HepG2 (cell line): ENCODE results near the gene RHOC. TPM values are rescaled to one million over a fixed set of nuclear protein-coding genes. Genes with fewer than 3 reads are reported as not detected.

ENCODE experiments used
- HMGA1 ChIP-seq: sonication (generic); formaldehyde crosslinking; conservative IDR thresholded peaks from 2 replicates; pipeline ENCODE4 v1.4.0; 2020; ENCODE audit warnings: missing genetic modification reagents
- KMT2B ChIP-seq: IDR thresholded peaks from 2 replicates; pipeline ENCODE4 v1.6.1; 2016; ENCODE audit warnings: missing genetic modification reagents, missing compliant biosample characterization
- MTA1 ChIP-seq: sonication (generic); formaldehyde crosslinking; IDR thresholded peaks from 2 replicates; pipeline ENCODE4 v1.4.0; 2020; ENCODE audit warnings: missing genetic modification reagents, mild to moderate bottlenecking, borderline replicate concordance
- MXD3 ChIP-seq: IDR thresholded peaks from 2 replicates; pipeline ENCODE4 v1.6.1; 2016; ENCODE audit warnings: mild to moderate bottlenecking, missing biosample characterization, missing genetic modification reagents
- PHB2 ChIP-seq: fragments of 450-650 bp; IDR thresholded peaks from 2 replicates; pipeline ENCODE4 v1.6.1; 2018; ENCODE audit not compliant: partially characterized antibody
- PHF5A ChIP-seq: IDR thresholded peaks from one replicate; pipeline ENCODE4 v1.6.1; 2018; ENCODE audit warnings: low read depth, missing genetic modification reagents; ENCODE audit not compliant: unreplicated experiment
- POGK ChIP-seq: sonication (generic); formaldehyde crosslinking; conservative IDR thresholded peaks from 2 replicates; pipeline ENCODE4 v1.8.0; 2022; ENCODE audit warnings: mild to moderate bottlenecking, moderate library complexity, missing genetic modification reagents
- PTBP1 ChIP-seq: fragments of 200-400 bp; formaldehyde crosslinking; IDR thresholded peaks from 2 replicates; pipeline ENCODE4 v1.6.1; 2018; ENCODE audit warnings: low read length, low read depth; ENCODE audit not compliant: poor library complexity, severe bottlenecking
- SIX1 ChIP-seq: sonication (generic); formaldehyde crosslinking; IDR thresholded peaks from 2 replicates; pipeline ENCODE4 v1.4.0; 2020; ENCODE audit warnings: missing genetic modification reagents, borderline replicate concordance
- SMC3 ChIP-seq: IDR thresholded peaks from 2 replicates; pipeline ENCODE4 v1.6.1; 2011; ENCODE audit warnings: low read length, improper control_type of control experiment
- XBP1 ChIP-seq: sonication (generic); formaldehyde crosslinking; IDR thresholded peaks from 2 replicates; pipeline ENCODE4 v1.5.0; 2020; ENCODE audit warnings: missing genetic modification reagents
- ZNF558 ChIP-seq: sonication (generic); formaldehyde crosslinking; IDR thresholded peaks from 2 replicates; pipeline ENCODE4 v1.9.0; 2022; ENCODE audit warnings: mild to moderate bottlenecking, missing genetic modification reagents, borderline replicate concordance
- ZNF691 ChIP-seq: sonication (generic); formaldehyde crosslinking; IDR thresholded peaks from 2 replicates; pipeline ENCODE4 v1.4.0; 2020; ENCODE audit warnings: missing genetic modification reagents, low read depth, mild to moderate bottlenecking, borderline replicate concordance
- ZNF713 ChIP-seq: sonication (generic); formaldehyde crosslinking; IDR thresholded peaks from 2 replicates; pipeline ENCODE4 v1.4.0; 2020; ENCODE audit warnings: mild to moderate bottlenecking, missing genetic modification reagents
- ZNF776 ChIP-seq: sonication (generic); formaldehyde crosslinking; IDR thresholded peaks from 2 replicates; pipeline ENCODE4 v1.4.0; 2020; ENCODE audit warnings: mild to moderate bottlenecking, missing genetic modification reagents
- ZNF782 ChIP-seq: sonication (generic); formaldehyde crosslinking; IDR thresholded peaks from 2 replicates; pipeline ENCODE4 v1.4.0; 2020; ENCODE audit warnings: missing genetic modification reagents, mild to moderate bottlenecking, borderline replicate concordance
- ZNF850 ChIP-seq: sonication (generic); formaldehyde crosslinking; conservative IDR thresholded peaks from 2 replicates; pipeline ENCODE4 v1.9.0; 2021; ENCODE audit warnings: mild to moderate bottlenecking, missing genetic modification reagents
- ZSCAN21 ChIP-seq: sonication (generic); formaldehyde crosslinking; IDR thresholded peaks from 2 replicates; pipeline ENCODE4 v1.8.0; 2022; ENCODE audit warnings: mild to moderate bottlenecking, missing genetic modification reagents, moderate library complexity, borderline replicate concordance
- polyA plus RNA-seq, 8 experiments: library from polyadenylated mRNA; depleted of rRNA in 3 of 8; stranded (reverse) in 7 of 8; unstranded in 1 of 8; fragments of >200 nt; fragmentation: Illumina TruSeq in 4 of 8; extraction: Trizol in 4 of 8; gene quantifications; 2 replicates each; pipeline versions ENCODE4 v1.2.1 to v1.2.3, GENCODE V29; 2011 to 2016; ENCODE audit warnings: low read depth in 4 of 8, missing spikeins in 1 of 8, mixed read lengths in 1 of 8; ENCODE audit not compliant: insufficient read depth in 1 of 8
- total RNA-seq, 5 experiments: library from RNA; depleted of rRNA; stranded (reverse); fragments of >200 nt; fragmentation: Illumina TruSeq; extraction: Trizol; gene quantifications; 2 replicates each; pipeline ENCODE4 v1.2.3, GENCODE V29; 2016; ENCODE audit warnings: low read depth in 1 of 5
- TF ChIP-seq, protein P1 (sequence below): sonication (generic); formaldehyde crosslinking; IDR thresholded peaks from 2 replicates; pipeline ENCODE4 v1.5.0; 2020; ENCODE audit warnings: mild to moderate bottlenecking, missing genetic modification reagents
- TF ChIP-seq, protein P2 (sequence below): sonication (generic); formaldehyde crosslinking; IDR thresholded peaks from 2 replicates; pipeline ENCODE4 v1.4.0; 2020; ENCODE audit warnings: missing genetic modification reagents; ENCODE audit errors: not compliant biosample characterization
- TF ChIP-seq, protein P3 (sequence below): sonication (generic); formaldehyde crosslinking; IDR thresholded peaks from 2 replicates; pipeline ENCODE4 v1.8.0; 2022; ENCODE audit warnings: mild to moderate bottlenecking, missing genetic modification reagents, borderline replicate concordance

The RHOC gene
- total and polyA plus RNA-seq, 2 of the 13 experiments (the other 11 are each of a cell fraction or from before 2014, with no cell fraction given), result 64.3 to 182 TPM

DNA sequence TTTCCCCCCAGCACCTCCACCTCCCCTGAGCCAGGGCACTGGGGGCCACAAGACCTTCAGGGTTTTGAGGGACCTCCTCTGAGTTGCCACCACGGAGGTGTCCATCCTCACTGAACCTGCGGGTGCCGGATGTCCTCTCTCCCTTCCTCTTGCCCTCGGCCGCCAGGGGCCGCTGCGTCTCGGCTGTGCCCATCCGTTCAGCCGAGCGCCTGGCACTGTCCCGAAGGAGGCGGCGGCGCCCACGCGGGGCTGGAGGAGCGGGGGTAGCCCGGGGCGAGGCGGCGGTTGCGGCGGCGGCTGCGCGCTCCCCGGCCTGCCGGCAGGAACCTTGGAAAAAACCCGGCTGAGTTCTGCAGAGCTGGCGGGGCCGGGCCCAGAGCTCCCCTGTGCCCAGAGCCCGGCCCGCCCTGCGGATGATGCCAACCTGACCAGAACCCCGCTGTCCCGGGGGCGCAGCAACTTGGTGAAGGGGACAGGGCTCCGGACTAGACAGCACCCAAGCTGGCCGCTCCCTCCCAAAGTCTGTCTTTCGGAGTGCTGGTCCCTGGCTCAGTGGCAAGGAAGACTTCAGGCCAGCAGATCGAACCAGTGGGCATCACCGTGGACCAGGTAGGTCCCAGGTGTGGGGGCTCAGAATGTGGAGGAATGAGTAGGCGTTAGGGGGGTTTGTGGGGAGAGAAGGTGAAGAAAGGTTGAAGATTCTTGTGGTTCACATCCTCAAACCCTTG is 11.9 kb upstream of the RHOC start (continued):
- TF ChIP-seq, protein P1, sequence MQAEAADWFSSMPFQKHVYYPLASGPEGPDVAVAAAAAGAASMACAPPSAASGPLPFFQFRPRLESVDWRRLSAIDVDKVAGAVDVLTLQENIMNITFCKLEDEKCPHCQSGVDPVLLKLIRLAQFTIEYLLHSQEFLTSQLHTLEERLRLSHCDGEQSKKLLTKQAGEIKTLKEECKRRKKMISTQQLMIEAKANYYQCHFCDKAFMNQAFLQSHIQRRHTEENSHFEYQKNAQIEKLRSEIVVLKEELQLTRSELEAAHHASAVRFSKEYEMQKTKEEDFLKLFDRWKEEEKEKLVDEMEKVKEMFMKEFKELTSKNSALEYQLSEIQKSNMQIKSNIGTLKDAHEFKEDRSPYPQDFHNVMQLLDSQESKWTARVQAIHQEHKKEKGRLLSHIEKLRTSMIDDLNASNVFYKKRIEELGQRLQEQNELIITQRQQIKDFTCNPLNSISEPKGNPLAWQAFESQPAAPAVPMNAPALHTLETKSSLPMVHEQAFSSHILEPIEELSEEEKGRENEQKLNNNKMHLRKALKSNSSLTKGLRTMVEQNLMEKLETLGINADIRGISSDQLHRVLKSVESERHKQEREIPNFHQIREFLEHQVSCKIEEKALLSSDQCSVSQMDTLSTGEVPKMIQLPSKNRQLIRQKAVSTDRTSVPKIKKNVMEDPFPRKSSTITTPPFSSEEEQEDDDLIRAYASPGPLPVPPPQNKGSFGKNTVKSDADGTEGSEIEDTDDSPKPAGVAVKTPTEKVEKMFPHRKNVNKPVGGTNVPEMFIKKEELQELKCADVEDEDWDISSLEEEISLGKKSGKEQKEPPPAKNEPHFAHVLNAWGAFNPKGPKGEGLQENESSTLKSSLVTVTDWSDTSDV (CRISPR knock-in tag), result no peak
- TF ChIP-seq MTA1 (CRISPR knock-in tag), result no peak
- TF ChIP-seq SIX1 (CRISPR knock-in tag), result no peak
- 0 out of 2 replicates have a peak, but pooled peaks have one; percentile 46 for TF ChIP-seq ZNF691
- no peak for TF ChIP-seq PHB2
- TF ChIP-seq MXD3, result peak; percentile 36; the same call in 1 of the 2 replicates
- TF ChIP-seq KMT2B, result no peak
- no peak for TF ChIP-seq ZNF558 (CRISPR knock-in tag)
- peak; percentile 37; the same call in 1 of the 2 replicates for TF ChIP-seq ZSCAN21 (CRISPR knock-in tag)
- TF ChIP-seq SMC3, result no peak
- no peak for TF ChIP-seq PTBP1
- TF ChIP-seq, protein P2, sequence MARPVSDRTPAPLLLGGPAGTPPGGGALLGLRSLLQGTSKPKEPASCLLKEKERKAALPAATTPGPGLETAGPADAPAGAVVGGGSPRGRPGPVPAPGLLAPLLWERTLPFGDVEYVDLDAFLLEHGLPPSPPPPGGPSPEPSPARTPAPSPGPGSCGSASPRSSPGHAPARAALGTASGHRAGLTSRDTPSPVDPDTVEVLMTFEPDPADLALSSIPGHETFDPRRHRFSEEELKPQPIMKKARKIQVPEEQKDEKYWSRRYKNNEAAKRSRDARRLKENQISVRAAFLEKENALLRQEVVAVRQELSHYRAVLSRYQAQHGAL (CRISPR knock-in tag), result no peak
- no peak for TF ChIP-seq ZNF850 (CRISPR knock-in tag)
- no peak for TF ChIP-seq POGK (CRISPR knock-in tag)
- no peak for TF ChIP-seq PHF5A (CRISPR knock-in tag)
- TF ChIP-seq ZNF782, result no peak
- TF ChIP-seq ZNF713 (CRISPR knock-in tag), result no peak
- TF ChIP-seq, protein P3, sequence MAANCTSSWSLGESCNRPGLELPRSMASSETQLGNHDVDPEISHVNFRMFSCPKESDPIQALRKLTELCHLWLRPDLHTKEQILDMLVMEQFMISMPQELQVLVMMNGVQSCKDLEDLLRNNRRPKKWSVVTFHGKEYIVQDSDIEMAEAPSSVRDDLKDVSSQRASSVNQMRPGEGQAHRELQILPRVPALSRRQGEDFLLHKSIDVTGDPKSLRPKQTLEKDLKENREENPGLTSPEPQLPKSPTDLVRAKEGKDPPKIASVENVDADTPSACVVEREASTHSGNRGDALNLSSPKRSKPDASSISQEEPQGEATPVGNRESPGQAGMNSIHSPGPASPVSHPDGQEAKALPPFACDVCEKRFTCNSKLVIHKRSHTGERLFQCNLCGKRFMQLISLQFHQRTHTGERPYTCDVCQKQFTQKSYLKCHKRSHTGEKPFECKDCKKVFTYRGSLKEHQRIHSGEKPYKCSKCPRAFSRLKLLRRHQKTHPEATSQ (CRISPR knock-in tag), result no peak
- TF ChIP-seq ZNF776, result no peak
- no peak for TF ChIP-seq HMGA1 (CRISPR knock-in tag)
- TF ChIP-seq XBP1 (CRISPR knock-in tag), result no peak
